Loucy (cell line): Measurements from ENCODE around the gene ERMAP.

Source experiments
- EZH2phosphoT487 ChIP-seq: fragments of 200-600 bp; IDR thresholded peaks from 2 replicates; pipeline ENCODE4 v1.6.1; 2018; ENCODE audit warnings: antibody characterized with exemption, mild to moderate bottlenecking, moderate library complexity, borderline replicate concordance
- TF ChIP-seq, protein P1 (sequence below): fragments of 200-600 bp; sonication (generic); conservative IDR thresholded peaks from 2 replicates; pipeline ENCODE4 v1.5.1; 2014; ENCODE audit warnings: mild to moderate bottlenecking, antibody characterized with exemption, low read length

DNA sequence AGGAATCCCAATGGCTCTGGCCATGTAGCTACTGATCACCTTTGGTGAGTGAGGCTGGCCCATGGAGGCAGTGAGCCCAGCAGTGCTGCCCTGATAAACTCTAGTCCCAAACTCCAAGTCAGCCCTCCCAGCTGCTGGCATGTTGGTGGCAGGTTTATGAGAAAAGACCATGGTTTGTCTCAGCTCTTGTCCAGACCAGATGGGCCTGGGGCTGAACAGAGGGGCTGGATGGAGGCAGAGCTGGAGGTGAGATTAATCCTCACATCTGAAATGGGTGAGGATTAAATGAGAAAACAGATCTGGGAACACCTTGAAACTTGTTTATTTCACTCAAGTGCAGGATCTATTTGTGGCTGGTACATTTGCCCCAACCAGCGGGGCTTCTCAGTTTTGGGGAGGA lies 28.9 kb upstream of the ERMAP start:
- TF ChIP-seq, protein P1, sequence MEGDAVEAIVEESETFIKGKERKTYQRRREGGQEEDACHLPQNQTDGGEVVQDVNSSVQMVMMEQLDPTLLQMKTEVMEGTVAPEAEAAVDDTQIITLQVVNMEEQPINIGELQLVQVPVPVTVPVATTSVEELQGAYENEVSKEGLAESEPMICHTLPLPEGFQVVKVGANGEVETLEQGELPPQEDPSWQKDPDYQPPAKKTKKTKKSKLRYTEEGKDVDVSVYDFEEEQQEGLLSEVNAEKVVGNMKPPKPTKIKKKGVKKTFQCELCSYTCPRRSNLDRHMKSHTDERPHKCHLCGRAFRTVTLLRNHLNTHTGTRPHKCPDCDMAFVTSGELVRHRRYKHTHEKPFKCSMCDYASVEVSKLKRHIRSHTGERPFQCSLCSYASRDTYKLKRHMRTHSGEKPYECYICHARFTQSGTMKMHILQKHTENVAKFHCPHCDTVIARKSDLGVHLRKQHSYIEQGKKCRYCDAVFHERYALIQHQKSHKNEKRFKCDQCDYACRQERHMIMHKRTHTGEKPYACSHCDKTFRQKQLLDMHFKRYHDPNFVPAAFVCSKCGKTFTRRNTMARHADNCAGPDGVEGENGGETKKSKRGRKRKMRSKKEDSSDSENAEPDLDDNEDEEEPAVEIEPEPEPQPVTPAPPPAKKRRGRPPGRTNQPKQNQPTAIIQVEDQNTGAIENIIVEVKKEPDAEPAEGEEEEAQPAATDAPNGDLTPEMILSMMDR = no peak
- no peak for TF ChIP-seq EZH2phosphoT487
